HG03039 (cell line): ENCODE measurements around the gene BPI.
"Not testable (repeated sequence)": the region's sequence is repeated elsewhere in the genome, so short reads cannot be mapped to it uniquely, and the experiment has no call there.

Experiments used
- ATAC-seq: cut with Tn5 transposase; IDR thresholded peaks from one replicate; pipeline ENCODE4 v1.9.1; 2021; ENCODE audit warnings: mild to moderate bottlenecking, moderate library complexity; ENCODE audit not compliant: unreplicated experiment

BPI gene

GRCh38 chr20:38302786-38303185, 1.2 kb upstream of the BPI start:
- no peak for ATAC-seq

GRCh38 chr20:38304845-38305447, 990 bp downstream of the BPI start:
- no peak for ATAC-seq

GRCh38 chr20:38305541-38305940, 1.6 kb downstream of the BPI start:
- ATAC-seq = no peak

- ATAC-seq = no peak
These were observed 2.4 kb downstream of the BPI start for GRCh38 chr20:38306379-38306778.

- ATAC-seq = no peak
These were observed 3.6 kb downstream of the BPI start for GRCh38 chr20:38307371-38308046.

- ATAC-seq = no peak
These were observed 4.1 kb downstream of the BPI start for GRCh38 chr20:38308047-38308438.

GRCh38 chr20:38308447-38308846, 4.5 kb downstream of the BPI start:
- no peak for ATAC-seq

- no peak for ATAC-seq
These were observed 7.1 kb downstream of the BPI start for GRCh38 chr20:38311091-38311490.

GRCh38 chr20:38311491-38311890, 7.5 kb downstream of the BPI start:
- ATAC-seq = no peak

GRCh38 chr20:38313676-38314075, 9.7 kb downstream of the BPI start:
- ATAC-seq = no peak

GRCh38 chr20:38314350-38314749, 10.4 kb downstream of the BPI start:
- not testable (repeated sequence) for ATAC-seq

GRCh38 chr20:38315290-38315966, 11.5 kb downstream of the BPI start:
- ATAC-seq = no peak

- no peak for ATAC-seq
These were observed 12.4 kb downstream of the BPI start for GRCh38 chr20:38316341-38316740.

GRCh38 chr20:38317422-38317821, 13.5 kb downstream of the BPI start:
- no peak for ATAC-seq

- no peak for ATAC-seq
These were observed 16.3 kb downstream of the BPI start for GRCh38 chr20:38320221-38320620.

GRCh38 chr20:38321959-38322598, 18.1 kb downstream of the BPI start:
- no peak for ATAC-seq

GRCh38 chr20:38324159-38324558, 20.2 kb downstream of the BPI start:
- no peak for ATAC-seq

- no peak for ATAC-seq
These were observed 21.2 kb downstream of the BPI start for GRCh38 chr20:38325167-38325566.

GRCh38 chr20:38325905-38326304, 21.9 kb downstream of the BPI start:
- no peak for ATAC-seq

GRCh38 chr20:38326309-38326708, 22.4 kb downstream of the BPI start:
- ATAC-seq = no peak

GRCh38 chr20:38330638-38331037, 26.7 kb downstream of the BPI start:
- no peak for ATAC-seq

- ATAC-seq = no peak
These were observed 27.3 kb downstream of the BPI start for GRCh38 chr20:38331245-38331644.
